HEK293T (cell line): ENCODE data around the gene MX2.

Experiments
- ARNT ChIP-seq: fragments of 450-650 bp; IDR thresholded peaks from 2 replicates; pipeline ENCODE4 v1.6.1; 2017; ENCODE audit warnings: mild to moderate bottlenecking
- BHLHE40 ChIP-seq: fragments of 450-650 bp; IDR thresholded peaks from 2 replicates; pipeline ENCODE4 v1.6.1; 2016; ENCODE audit warnings: mild to moderate bottlenecking, moderate library complexity, borderline replicate concordance
- CTBP1 ChIP-seq: fragments of 450-650 bp; IDR thresholded peaks from 2 replicates; pipeline ENCODE4 v1.6.1; 2016; ENCODE audit warnings: borderline replicate concordance
- ELF4 ChIP-seq: fragments of 450-650 bp; IDR thresholded peaks from 2 replicates; pipeline ENCODE4 v1.6.1; 2017; ENCODE audit warnings: antibody characterized with exemption
- FOXK2 ChIP-seq: fragments of 450-650 bp; IDR thresholded peaks from 2 replicates; pipeline ENCODE4 v1.6.1; 2016; ENCODE audit warnings: mild to moderate bottlenecking
- FOXM1 ChIP-seq: fragments of 450-650 bp; IDR thresholded peaks from 2 replicates; pipeline ENCODE4 v1.6.1; 2017; ENCODE audit warnings: mild to moderate bottlenecking, borderline replicate concordance
- HDGF ChIP-seq: fragments of 450-650 bp; IDR thresholded peaks from 2 replicates; pipeline ENCODE4 v1.6.1; 2017; ENCODE audit warnings: antibody characterized with exemption, borderline replicate concordance
- NFRKB ChIP-seq: fragments of 450-650 bp; IDR thresholded peaks from 2 replicates; pipeline ENCODE4 v1.6.1; 2016; ENCODE audit warnings: mild to moderate bottlenecking, moderate library complexity
- PKNOX1 ChIP-seq: fragments of 450-650 bp; IDR thresholded peaks from 2 replicates; pipeline ENCODE4 v1.6.1; 2016
- SP1 ChIP-seq: fragments of 450-650 bp; IDR thresholded peaks from 2 replicates; pipeline ENCODE4 v1.6.1; 2017
- SUZ12 ChIP-seq: fragments of 450-650 bp; IDR thresholded peaks from 2 replicates; pipeline ENCODE4 v1.6.1; 2016; ENCODE audit warnings: mild to moderate bottlenecking
- TARDBP ChIP-seq: fragments of 450-650 bp; IDR thresholded peaks from 2 replicates; pipeline ENCODE4 v1.6.1; 2016
- ZNF384 ChIP-seq: fragments of 450-650 bp; IDR thresholded peaks from 2 replicates; pipeline ENCODE4 v1.6.1; 2016

GRCh38 chr21:41381731-41382130 is 19.9 kb downstream of the MX2 start:
- TF ChIP-seq SP1 (no peak), TARDBP (no peak), ELF4 (no peak), PKNOX1 (no peak), BHLHE40 (no peak), SUZ12 (no peak), FOXK2 (no peak), HDGF (no peak), ZNF384 (no peak), CTBP1 (no peak), ARNT (no peak), NFRKB (no peak), FOXM1 (no peak)
